Posterior vena cava (tissue), 2 donors: ENCODE measurements around the gene MRPL22. TPM values are rescaled to one million over a fixed set of nuclear protein-coding genes. Genes with fewer than 3 reads are reported as not detected.
A peak's percentile ranks its signal among the peaks of the same experiment; 100 is the strongest.
"Not testable (repeated sequence)": the region's sequence is repeated elsewhere in the genome, so short reads cannot be mapped to it uniquely, and the experiment has no call there.

ENCODE experiments used
- DNase-seq: peaks from one replicate; pipeline ENCODE4 v3.0.0-alpha.2; 2020; ENCODE audit warnings: low spot score
- intact Hi-C, 2 donors: fragments of 100-400 bp; cut with DNase I; formaldehyde crosslinking; loops; one replicate each; pipeline versions ENCODE4 v1.14.1 to v1.14.2; 2022 to 2023
- total RNA-seq, 2 donors: library from RNA; stranded (reverse); fragmentation: NEBNext Ultra II Directional; extraction: Animal tissue kit (Norgen Biotek cat#: 25700); gene quantifications; one replicate each; pipeline ENCODE4 v1.2.1, GENCODE V29; 2021
- donor health status: DM: yes; HTN: yes; CAD: no.
- donor health status: DM: yes; HTN: yes; CAD: no.

The MRPL22 gene
- total RNA-seq, 2 donors from 2014 or later: 40.1 to 40.9 TPM

- intact Hi-C loops: no loop called here
- peak; percentile 95 for DNase-seq
Measured at GRCh38 chr5:154937718-154938466, 3.0 kb upstream of the MRPL22 start, which contains the start of gene GEMIN5. Gene GEMIN5, minus strand, starts transcription at chr5:154938211. Its CDS starts 78 bp downstream, at chr5:154938133.

DNA sequence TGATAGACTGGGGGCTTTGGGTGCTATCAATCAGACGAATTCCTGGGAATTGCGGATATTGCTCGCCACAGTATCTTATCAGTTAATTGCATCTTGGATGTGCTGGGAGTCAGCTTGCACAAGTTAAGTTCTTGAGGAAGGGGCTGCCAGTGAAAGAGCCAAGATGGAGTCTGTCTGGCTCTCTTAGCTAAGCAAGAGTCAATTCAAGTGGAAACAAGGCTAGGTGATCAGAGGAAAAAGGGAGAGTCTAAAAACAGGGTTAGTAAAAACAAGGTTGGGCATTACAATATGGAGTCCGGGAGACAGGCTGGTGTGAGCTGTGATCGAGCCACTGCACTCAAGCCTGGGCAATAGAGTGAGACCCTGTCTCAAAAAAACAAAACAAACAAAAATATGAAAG lies 1.5 kb upstream of the MRPL22 start:
- DNase-seq, intact Hi-C loops: not testable (repeated sequence)

- intact Hi-C loops: no loop called here
- no peak for DNase-seq
Measured at GRCh38 chr5:154940375-154940771, 500 bp upstream of the MRPL22 start.

GRCh38 chr5:154943527-154943926 lies 2.7 kb downstream of the MRPL22 start:
- no peak for DNase-seq
- intact Hi-C loops: no loop called here

DNA sequence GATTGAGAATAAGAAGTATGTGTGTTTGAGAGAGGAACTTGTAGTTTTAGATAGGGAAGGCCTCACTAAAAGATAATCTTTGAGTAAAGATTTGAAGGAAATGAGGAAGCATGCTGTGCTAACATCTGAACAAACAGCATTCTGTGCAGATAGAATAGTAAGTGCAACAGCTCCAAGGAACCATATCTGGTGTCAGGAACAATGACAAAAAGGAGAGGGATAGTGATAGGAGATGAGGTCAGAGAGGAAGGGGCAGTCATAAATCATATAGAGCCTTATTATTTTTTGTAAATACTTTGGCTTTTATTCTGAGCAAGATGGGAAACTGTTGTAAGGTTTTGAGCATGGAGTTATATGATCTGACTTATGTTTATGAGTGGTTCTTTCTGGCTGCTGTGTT lies 3.8 kb downstream of the MRPL22 start:
- intact Hi-C loops: no loop called here
- DNase-seq: no peak

DNA sequence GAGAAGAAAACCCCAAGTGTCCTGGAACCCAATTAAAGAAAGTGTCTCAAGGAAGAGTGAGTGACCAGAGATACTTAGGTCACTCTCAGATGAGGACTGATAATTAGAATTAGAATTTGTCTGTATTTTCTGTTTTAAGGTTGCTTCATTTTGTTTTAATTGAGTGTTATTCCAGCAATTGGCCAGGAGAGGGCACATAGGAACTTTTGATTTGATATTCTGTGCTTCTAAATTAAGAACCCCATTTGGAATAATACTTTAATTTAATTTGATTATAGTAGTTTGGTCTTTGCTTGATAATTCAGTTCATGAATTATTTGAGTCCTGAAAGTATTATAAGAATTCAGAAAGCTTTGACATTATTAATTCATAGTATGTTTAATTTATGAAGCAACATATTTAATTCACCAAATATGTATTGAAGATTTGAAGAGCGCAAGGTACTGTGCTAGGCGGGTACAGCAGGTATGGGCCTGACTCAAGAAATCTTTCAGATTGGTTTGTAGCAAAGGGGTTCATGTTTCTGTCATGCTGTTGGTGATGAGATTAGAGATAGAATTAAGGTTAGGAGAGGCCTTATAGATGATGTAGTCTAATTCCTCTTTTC lies 4.9 kb downstream of the MRPL22 start:
- intact Hi-C loops: no loop called here
- DNase-seq: no peak

- no peak for DNase-seq
- intact Hi-C loops: no loop called here
Measured at GRCh38 chr5:154947778-154948177, 6.9 kb downstream of the MRPL22 start.

GRCh38 chr5:154948313-154948712 lies 7.4 kb downstream of the MRPL22 start:
- intact Hi-C loops: no loop called here

DNA sequence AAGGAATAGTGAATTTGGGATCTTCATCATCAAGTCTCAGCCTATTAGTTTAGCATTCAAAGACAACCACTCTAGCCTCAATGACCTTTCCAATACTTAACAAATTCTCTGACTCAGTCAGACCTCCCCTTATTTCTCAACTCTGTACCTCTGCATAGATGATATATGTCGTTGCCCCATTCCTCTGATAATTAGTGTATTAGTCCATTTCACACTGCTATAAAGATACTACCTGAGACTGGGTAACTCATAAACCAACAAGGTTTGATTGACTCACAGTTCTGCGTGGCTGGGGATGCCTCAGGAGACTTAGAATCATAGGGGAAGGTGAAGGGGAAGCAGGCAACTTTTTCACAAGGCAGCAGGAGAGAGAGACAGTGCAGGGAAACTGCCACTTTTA lies 8.9 kb downstream of the MRPL22 start:
- no peak for DNase-seq
- intact Hi-C loops: loop anchor here in 1 of 2 donors (5.0 kb wide), 1 partner anchor 807 kb away; no protein-coding TSS in a partner anchor

More at GRCh38 chr5:154948313-154948712, 7.4 kb downstream of the MRPL22 start:
- DNase-seq: no peak

DNA sequence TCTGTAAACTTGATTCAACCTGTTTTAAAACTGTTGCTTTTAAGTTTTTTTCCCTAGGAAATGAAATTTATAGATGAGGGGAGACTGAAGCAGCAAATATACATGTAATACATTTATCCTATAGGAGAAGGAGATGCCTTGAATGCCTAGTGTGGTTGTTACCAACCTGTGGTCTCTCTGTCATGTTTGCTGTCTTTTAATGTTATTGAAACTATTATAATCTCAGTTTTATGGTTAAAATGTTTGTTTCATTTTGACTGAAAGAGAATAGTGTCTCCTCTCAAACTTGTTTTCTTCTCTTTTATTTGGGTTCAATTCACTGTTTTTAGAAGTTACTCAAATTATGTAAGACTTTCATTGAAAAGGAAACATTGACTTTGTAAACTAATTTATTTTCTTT lies 15.8 kb downstream of the MRPL22 start:
- no peak for DNase-seq
- intact Hi-C loops: loop anchor here in 1 of 2 donors (5.0 kb wide), 1 partner anchor 604 kb away; no protein-coding TSS in a partner anchor

DNA sequence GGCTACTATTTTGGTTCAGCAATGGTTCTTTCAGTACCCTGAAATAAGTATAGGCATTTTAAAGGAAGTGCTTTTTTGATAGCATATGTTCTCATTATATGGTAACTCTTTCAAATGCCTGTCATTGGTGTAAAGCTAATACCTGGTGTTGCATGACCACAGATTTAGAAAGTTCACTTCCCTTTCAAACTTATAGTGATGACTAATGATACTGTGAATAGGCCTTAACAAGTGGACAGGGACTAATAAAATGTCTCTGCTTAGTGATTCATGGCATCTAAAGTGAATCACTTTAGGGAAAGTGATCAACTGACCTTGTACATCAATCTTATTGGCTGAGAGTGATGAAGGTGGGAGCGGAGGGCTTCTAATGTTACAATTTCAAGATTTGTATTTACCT lies 21.6 kb downstream of the MRPL22 start:
- intact Hi-C loops: no loop called here
- no peak for DNase-seq

GRCh38 chr5:154966081-154966841 lies 25.4 kb downstream of the MRPL22 start:
- no peak for DNase-seq

GRCh38 chr5:154966874-154967273 lies 26.0 kb downstream of the MRPL22 start:
- intact Hi-C loops: no loop called here
- no peak for DNase-seq

More at GRCh38 chr5:154966081-154966841, 25.4 kb downstream of the MRPL22 start:
- intact Hi-C loops: no loop called here

- DNase-seq: no peak
Measured at GRCh38 chr5:154967421-154968024, 26.6 kb downstream of the MRPL22 start.

DNA sequence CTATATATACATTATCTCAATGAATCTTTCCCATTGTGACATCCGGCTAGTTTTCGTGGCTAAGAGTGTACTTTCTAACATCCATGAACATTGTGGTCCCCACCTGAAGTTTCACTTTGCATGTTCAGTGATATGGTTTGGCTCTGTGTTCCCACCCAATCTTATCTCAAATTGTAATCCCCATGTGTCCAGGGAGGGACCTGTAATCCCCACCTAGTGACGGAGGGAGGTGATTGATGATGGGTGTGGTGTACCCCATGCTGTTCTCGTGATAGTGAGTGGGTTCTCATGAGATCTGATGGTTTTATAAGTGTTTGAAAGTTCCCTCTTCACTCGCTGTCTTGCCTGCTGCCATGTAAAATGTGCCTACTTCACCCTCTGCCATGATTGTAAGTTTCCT lies 28.1 kb downstream of the MRPL22 start:
- no peak for DNase-seq
- intact Hi-C loops: no loop called here

More at GRCh38 chr5:154967421-154968024, 26.6 kb downstream of the MRPL22 start:
- intact Hi-C loops: no loop called here

- DNase-seq: no peak
- intact Hi-C loops: no loop called here
Measured at GRCh38 chr5:154970759-154971158, 29.9 kb downstream of the MRPL22 start.

- no peak for DNase-seq
- intact Hi-C loops: no loop called here
Measured at GRCh38 chr5:154971501-154971900, 30.6 kb downstream of the MRPL22 start.

- no peak for DNase-seq
- intact Hi-C loops: no loop called here
Measured at GRCh38 chr5:154972476-154973080, 31.7 kb downstream of the MRPL22 start.

GRCh38 chr5:154976082-154976481 lies 35.2 kb downstream of the MRPL22 start:
- DNase-seq, intact Hi-C loops: not testable (repeated sequence)
